Measurements from ENCODE around the gene RBM19.
"Not testable (repeated sequence)": the region's sequence is repeated elsewhere in the genome, so short reads cannot be mapped to it uniquely, and the experiment has no call there.

The RBM19 gene

DNA sequence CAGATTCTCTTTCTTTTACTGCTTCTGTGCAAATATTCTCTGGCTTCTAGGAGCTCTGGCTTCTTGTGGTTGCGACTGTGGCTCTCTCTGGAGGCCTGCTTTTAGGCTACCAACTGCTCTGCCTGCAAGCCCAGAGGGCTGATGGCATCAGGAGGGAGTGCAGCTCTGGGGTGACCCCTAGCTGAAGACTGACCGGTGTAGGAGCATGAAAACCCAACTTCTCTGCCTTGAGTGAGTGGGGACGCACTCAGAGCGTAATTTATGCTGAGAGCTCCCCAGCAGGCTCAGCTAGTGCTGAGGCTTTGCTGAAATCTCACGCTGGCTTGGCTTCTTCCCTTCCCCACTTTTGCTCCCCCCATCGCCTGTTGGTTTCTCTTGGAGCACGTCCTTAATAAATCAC lies 29.9 kb upstream of the RBM19 start:
- H3K27ac ChIP-seq, result no peak overlapping the region
- ChIA-PET CTCF (no interaction called here), POLR2A (ENCODE audit: low non-redundant PET) (no interaction called here)
- TF ChIP-seq CTCF (conservative IDR thresholded peaks at IDR 0.05; ENCODE audit: low read depth), result no peak
- DNase-seq (ENCODE audit: low spot score), result no peak

DNA sequence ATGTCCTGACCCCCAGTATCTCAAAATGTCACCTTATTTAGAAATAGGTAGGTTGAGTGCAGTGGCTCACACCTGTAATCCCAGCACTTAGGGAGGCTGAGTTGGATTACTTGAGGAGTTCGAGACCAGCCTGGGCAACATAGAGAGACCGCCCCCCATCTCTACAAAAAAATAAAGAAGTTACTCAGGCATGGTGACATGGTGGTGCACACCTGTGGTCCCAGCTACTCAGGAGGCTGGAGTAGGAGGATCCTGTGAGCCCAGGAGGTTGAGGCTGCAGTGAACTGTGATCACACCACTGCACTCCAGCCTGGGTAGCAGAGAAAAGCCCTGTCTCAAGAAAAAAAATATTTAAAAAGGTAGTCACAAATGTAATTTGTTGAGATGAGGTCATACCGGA lies 27.9 kb upstream of the RBM19 start:
- TF ChIP-seq CTCF (conservative IDR thresholded peaks at IDR 0.05; ENCODE audit: low read depth), result no peak
- POLR2A ChIA-PET (ENCODE audit: low non-redundant PET), result no interaction called here
- DNase-seq (ENCODE audit: low spot score), result no peak
- no peak overlapping the region for H3K27ac ChIP-seq
- CTCF ChIA-PET, result interaction anchor here (0.6 kb wide), 1 partner anchor 27 kb away, joined by 4 read pairs; no protein-coding TSS in a partner anchor

DNA sequence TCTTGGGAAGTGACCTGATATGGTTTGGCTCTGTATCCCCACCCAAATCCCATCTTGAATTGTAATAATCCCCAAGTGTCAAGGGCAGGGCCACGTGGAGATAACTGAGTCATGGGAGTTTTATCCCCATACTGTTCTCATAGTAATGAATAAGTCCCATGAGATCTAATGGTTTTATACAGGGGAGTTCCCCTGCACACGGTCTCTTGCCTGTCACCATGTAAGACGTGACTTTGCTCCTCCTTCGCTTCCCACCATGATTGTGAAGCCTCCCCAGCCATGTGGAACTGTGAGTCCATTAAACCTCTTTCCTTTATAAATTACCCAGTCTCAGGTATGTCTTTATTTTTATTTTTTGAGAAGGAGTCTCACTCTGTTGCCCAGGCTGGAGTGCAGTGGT lies 26.6 kb upstream of the RBM19 start:
- H3K27ac ChIP-seq; CTCF ChIA-PET; POLR2A ChIA-PET (ENCODE audit: low non-redundant PET); DNase-seq (ENCODE audit: low spot score): not testable (repeated sequence)

- POLR2A ChIA-PET (ENCODE audit: low non-redundant PET), result no interaction called here
- TF ChIP-seq CTCF (conservative IDR thresholded peaks at IDR 0.05; ENCODE audit: low read depth), result no peak
- CTCF ChIA-PET, result no interaction called here
- H3K27ac ChIP-seq, result no peak overlapping the region
- no peak for DNase-seq (ENCODE audit: low spot score)
These were observed 25.3 kb upstream of the RBM19 start for GRCh38 chr12:113991224-113992044.

DNA sequence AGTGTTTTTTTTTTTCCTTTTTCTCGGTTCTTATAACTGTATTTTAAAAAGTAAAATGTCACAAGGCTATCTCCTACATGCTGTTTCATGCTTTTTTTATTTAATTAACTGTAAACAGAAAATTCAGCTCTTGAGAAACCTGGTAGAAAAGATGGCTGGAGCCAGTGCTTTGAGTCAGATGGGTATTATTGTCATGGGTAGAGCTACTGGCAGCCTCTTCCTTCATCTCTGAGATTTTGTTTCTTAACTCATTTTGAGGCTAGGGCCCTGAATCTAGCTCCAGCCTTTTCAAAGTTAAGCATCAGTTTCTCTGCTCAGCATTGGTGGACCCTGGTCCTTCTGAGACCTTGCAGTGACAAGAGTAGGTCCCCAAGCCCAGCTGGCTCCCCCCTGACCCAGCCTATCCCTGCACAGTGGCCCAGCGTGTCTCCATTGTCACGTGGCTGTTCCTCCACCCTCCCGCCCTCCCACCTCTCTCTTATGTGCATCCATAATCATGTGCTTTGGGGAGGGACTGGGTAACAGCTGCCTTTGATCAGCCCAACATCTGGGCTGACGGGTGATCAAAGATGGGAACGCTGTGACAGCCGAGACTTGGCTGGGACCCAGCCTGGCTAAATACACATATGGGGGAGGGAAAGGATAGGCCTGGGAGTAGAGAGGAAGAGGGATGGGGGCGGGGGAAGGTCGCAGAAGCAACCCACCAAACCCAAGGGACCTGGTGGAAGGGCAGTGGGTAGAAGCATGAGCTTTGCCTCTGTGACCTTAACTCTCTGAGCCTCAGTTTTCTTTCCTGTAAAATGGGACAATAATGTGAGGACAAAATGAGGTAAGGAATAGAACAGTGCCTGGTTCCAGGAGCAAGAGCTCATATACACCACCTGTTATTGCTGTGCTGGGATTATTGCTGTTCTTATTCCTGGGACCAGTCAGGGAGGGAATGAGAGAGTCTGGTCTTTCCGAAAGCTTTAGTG lies 24.4 kb upstream of the RBM19 start:
- CTCF ChIA-PET, result interaction anchor here (0.6 to 1.1 kb wide), 2 partner anchors 10 to 518 kb away, joined by 3 to 4 read pairs; no protein-coding TSS in a partner anchor
- no peak for TF ChIP-seq CTCF (conservative IDR thresholded peaks at IDR 0.05; ENCODE audit: low read depth)
- H3K27ac ChIP-seq, result no peak overlapping the region
- no peak for DNase-seq (ENCODE audit: low spot score)
- POLR2A ChIA-PET (ENCODE audit: low non-redundant PET), result no interaction called here

DNA sequence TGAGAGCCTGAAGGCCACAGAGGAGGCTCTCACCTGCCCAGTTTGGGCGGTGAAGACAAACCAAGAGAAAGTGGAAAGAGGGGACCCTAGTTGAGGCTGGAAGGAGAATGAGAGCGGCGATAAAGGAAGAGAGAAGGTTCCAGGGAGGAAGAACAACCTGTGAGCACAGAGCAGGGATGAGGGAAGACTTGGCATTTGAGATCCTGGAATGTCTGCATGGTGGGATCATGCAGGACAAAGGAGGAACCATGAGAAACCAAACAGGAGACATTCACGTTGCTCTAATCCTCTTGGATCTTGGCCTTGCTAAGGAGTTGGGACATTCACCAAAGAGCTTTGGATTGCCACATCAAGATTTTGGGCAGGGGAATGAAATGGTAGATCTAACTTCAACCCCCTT lies 22.9 kb upstream of the RBM19 start:
- no peak overlapping the region for H3K27ac ChIP-seq
- DNase-seq (ENCODE audit: low spot score), result no peak
- POLR2A ChIA-PET (ENCODE audit: low non-redundant PET), result no interaction called here
- CTCF ChIA-PET, result interaction anchor here (0.8 kb wide), 1 partner anchor 154 kb away, joined by 3 read pairs; no protein-coding TSS in a partner anchor
- TF ChIP-seq CTCF (conservative IDR thresholded peaks at IDR 0.05; ENCODE audit: low read depth), result no peak
